ENCODE measurements around the gene USP27X. TPM values are rescaled to one million over a fixed set of nuclear protein-coding genes. Genes with fewer than 3 reads are reported as not detected.

The USP27X gene
- total RNA-seq (2022; extraction: Qiagen RNA extraction; ENCODE audit: low read depth), result 3.3 to 4.3 TPM (median 4.1 TPM) in 5 replicates

GRCh38 chrX:49878834-49879655 is at the start of gene USP27X:
TSS of gene USP27X (plus strand) at chrX:49879484. CDS start at chrX:49880308, 824 bp downstream.

GRCh38 chrX:49922291-49923241 is 43.3 kb downstream of the USP27X start, which contains the start of gene CLCN5:
TSS of gene CLCN5 (plus strand) at chrX:49922596. CDS start at chrX:49925299, 2,703 bp downstream.

Other genes starting within 250 kb of the USP27X start
- gene PAGE1, start 183.5 kb upstream of the USP27X start, total RNA-seq (2022; extraction: Qiagen RNA extraction; ENCODE audit: low read depth), result 0.29 TPM in 1 of 5 replicates, not detected in the others
- not detected in 5 replicates for gene PAGE4, start 50.2 kb upstream of the USP27X start, total RNA-seq (2022; extraction: Qiagen RNA extraction; ENCODE audit: low read depth)
- gene CLCN5, start 43.1 kb downstream of the USP27X start, total RNA-seq (2022; extraction: Qiagen RNA extraction; ENCODE audit: low read depth), result 1.4 to 3.6 TPM (median 3.0 TPM) in 5 replicates